ENCODE measurements around the gene POTEH. TPM values are rescaled to one million over a fixed set of nuclear protein-coding genes. Genes with fewer than 3 reads are reported as not detected.
"Not testable (repeated sequence)": the region's sequence is repeated elsewhere in the genome, so short reads cannot be mapped to it uniquely, and the experiment has no call there.

The POTEH gene
- not detected for total RNA-seq
- total RNA-seq: 0 reads per million in 2 donors

DNA sequence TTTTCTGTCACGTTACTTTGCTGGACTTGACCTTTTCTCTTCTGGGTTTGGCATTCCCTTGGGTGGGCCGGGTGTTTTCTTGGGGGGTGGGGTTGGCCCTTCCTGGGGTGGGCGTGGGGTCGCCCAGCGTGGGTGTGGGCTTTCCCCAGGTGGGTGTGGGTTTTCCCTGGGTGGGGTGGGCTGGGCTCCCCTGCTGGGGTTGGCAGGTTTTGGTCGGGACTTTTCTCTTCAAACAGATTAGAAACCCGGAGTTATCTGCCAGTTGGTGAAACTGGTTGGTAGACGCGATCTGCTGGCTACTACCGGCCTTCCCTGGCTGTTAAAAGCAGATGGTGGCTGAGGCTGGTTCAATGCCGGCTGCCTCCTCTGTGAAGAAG lies at the start of gene POTEH:
POTEH (plus strand) TSS at position 278 of the 377 bp plus-strand sequence; CDS start at position 330, 52 bp downstream.
- not testable (repeated sequence) for H3K36me3 Mint-ChIP-seq (ENCODE audit: low read depth); DNase-seq; ATAC-seq; H3K27me3 Mint-ChIP-seq; H3K27ac Mint-ChIP-seq; H3K4me3 Mint-ChIP-seq; H3K9me3 ChIP-seq (ENCODE audit: control insufficient read depth, low read length, poor library complexity, severe bottlenecking); H3K4me1 Mint-ChIP-seq

DNA sequence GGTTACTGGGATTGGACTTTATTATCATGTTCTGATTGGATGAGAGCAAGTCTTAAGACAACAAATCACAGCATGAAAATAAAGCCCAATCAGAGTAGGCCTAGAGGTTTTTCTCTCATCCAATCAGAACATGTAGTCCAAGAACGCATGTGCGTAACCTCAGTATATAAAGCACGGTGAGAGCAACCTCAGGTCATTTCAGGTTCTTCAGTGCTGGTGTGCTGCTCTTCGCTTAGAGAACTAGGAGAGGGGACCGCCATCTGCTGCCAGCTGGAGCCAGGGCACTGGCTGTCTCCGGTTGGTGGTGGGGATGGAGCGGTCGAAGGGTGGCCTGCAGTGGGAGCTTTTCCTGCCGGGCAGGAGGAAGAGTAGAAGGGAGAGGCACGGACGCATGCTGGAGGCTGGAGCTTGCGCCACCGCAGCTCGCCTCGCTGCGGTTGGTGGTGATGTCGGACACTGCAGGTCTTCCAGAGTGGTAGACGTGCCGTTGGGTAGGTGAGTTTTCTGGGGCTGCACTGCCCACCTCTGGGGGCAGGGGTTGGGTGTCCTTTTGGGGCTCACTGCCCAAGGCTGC lies 47.5 kb upstream of the POTEH start:
- not testable (repeated sequence) for H3K36me3 Mint-ChIP-seq (ENCODE audit: low read depth); H3K27me3 Mint-ChIP-seq; H3K9me3 ChIP-seq (ENCODE audit: control insufficient read depth, low read length, poor library complexity, severe bottlenecking); ATAC-seq; H3K4me3 Mint-ChIP-seq; DNase-seq; H3K4me1 Mint-ChIP-seq; H3K27ac Mint-ChIP-seq

DNA sequence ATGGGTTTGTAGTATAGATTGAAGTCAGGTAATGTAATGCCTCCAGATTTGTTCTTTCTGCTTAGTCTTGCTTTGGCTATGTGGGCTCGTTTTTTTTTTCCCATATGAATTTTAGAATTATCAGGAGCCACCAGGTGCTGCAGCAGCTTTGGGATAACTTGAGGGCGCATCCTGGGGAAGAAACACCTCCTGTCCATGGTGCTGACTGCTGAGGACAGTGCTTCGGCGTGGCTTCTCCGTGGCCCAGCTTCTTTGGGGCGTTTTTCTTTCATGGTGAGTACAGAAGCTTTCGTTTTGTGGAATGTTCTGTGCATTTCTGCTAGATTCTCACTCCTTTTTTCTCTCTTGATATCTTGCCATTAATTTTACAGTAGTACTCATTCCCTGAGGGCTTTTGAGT lies 37.9 kb upstream of the POTEH start:
- not testable (repeated sequence) for H3K27me3 Mint-ChIP-seq; H3K4me3 Mint-ChIP-seq; H3K9me3 ChIP-seq (ENCODE audit: control insufficient read depth, low read length, poor library complexity, severe bottlenecking); DNase-seq; H3K4me1 Mint-ChIP-seq; H3K36me3 Mint-ChIP-seq (ENCODE audit: low read depth); ATAC-seq; H3K27ac Mint-ChIP-seq

DNA sequence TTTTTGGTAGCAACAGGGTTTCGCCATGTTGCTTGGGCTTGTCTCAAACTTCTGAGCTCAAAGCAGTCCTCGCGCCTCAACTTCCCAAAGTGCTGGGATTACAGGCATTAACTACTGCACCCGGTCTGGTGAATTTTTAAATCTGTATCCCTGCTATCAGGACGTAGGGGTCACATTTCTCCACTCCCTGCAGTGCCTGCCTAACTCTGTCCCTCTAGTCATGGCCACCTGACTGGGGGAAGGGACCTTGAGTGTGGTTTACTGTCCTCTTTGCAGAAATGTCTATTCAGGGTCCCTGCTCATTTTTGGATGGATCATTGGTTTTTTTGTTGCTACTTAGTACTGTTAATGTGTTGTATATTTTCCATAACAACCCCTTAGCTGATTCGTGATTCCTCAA lies 37.1 kb upstream of the POTEH start:
- not testable (repeated sequence) for H3K9me3 ChIP-seq (ENCODE audit: control insufficient read depth, low read length, poor library complexity, severe bottlenecking); H3K4me1 Mint-ChIP-seq; ATAC-seq; H3K27me3 Mint-ChIP-seq; H3K36me3 Mint-ChIP-seq (ENCODE audit: low read depth); DNase-seq; H3K4me3 Mint-ChIP-seq; H3K27ac Mint-ChIP-seq

DNA sequence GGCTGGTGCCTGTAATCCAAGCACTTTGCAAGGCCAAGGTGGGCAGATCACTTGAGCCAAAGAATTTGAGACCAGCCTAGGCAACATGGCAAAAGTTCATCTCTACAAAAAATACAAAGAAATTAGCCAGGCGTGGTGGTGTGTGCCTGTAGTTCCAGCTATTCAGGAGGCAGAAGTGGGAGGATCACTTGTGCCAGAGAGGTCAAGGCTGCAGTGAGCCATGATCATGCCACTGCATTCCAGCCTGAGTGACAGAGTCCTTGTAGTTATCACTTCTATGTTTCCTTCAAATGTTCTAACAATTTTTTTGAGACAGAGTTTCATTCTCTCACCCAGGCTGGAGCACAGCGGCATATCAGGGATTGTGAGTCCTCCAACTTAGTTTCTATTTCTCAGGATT lies 36.6 kb upstream of the POTEH start:
- not testable (repeated sequence) for H3K4me3 Mint-ChIP-seq; ATAC-seq; H3K36me3 Mint-ChIP-seq (ENCODE audit: low read depth); H3K4me1 Mint-ChIP-seq; DNase-seq; H3K27ac Mint-ChIP-seq; H3K27me3 Mint-ChIP-seq; H3K9me3 ChIP-seq (ENCODE audit: control insufficient read depth, low read length, poor library complexity, severe bottlenecking)

DNA sequence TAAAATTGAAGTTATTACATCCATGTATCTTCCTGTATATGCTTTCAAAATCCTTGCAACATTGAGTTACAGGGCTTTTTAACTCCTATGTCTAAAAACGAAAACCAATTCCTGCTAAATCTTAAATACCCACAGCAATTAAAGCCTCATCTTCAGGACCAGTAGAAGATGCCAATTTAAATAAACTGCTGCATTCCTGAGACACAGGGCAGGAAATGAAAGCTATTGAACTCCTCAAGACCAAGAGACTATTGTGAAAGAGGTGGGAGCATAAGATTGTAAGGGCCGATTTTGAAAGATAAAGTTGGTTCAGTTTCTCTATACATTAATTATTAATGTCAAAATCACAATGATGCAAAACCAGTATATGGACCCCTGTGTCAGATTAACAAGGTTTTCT lies 28.7 kb upstream of the POTEH start:
- not testable (repeated sequence) for H3K36me3 Mint-ChIP-seq (ENCODE audit: low read depth); ATAC-seq; H3K27ac Mint-ChIP-seq; H3K9me3 ChIP-seq (ENCODE audit: control insufficient read depth, low read length, poor library complexity, severe bottlenecking); H3K4me3 Mint-ChIP-seq; DNase-seq; H3K27me3 Mint-ChIP-seq; H3K4me1 Mint-ChIP-seq

DNA sequence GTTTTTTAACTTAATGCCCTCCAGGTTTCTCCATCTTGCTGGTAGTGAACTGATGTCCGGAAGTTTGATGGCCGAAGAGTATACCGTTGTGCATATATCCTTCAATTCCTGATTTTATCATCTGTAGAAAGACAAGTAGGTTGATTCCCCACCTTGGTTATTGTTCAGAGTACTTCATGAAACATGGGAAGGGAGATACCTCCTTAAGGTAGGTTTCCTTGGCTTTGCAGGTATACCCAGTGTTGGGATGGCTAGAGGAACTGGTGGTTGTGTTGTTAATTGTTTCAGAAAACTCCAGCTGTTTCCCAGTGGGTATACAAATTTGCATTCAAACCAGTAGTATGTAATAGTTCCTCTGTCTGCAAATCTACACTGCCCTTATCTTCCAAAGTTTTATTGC lies 25.1 kb upstream of the POTEH start:
- not testable (repeated sequence) for H3K4me1 Mint-ChIP-seq; ATAC-seq; H3K4me3 Mint-ChIP-seq; H3K27ac Mint-ChIP-seq; H3K27me3 Mint-ChIP-seq; DNase-seq; H3K9me3 ChIP-seq (ENCODE audit: control insufficient read depth, low read length, poor library complexity, severe bottlenecking); H3K36me3 Mint-ChIP-seq (ENCODE audit: low read depth)

DNA sequence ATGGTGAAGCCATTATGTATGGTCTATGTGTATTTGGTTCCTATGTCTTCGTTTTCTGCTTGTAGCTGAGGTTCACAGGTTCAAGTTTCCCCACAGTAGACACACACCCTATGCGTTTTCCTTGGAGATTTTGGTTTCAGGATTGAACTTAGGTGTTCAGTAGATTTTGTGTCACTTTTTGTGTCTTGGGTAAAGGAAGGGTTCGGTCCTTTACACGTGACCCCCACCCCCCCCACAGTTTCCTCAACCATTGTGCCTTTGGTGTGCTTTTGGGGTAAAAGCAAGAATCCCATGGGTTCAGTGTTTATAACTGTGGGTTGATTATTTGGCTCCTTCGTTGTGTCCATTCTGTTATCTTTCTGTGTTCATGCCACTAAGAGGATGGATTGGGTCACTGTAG lies 24.3 kb upstream of the POTEH start:
- H3K27me3 Mint-ChIP-seq; H3K4me1 Mint-ChIP-seq; H3K36me3 Mint-ChIP-seq (ENCODE audit: low read depth); H3K4me3 Mint-ChIP-seq; DNase-seq; ATAC-seq; H3K27ac Mint-ChIP-seq; H3K9me3 ChIP-seq (ENCODE audit: control insufficient read depth, low read length, poor library complexity, severe bottlenecking): not testable (repeated sequence)

DNA sequence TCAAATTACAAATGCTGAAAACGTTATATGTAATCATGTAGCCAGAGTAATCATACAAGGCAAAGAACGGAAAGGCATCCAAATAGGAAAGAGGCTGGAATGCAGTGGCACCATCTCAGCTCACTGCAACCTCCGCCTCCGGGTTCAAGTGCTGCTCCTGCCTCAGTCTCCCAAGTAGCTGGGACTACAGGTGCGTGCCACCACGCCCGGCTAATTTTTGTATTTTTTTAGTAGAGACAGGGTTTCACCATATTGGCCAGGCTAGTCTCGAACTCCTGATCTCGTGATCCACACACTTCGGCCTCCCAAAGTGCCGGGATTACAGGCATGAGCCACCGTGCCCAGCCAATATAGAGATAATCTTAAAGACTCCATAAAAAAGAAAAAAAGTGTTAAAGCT lies 20.4 kb upstream of the POTEH start:
- H3K27me3 Mint-ChIP-seq; H3K27ac Mint-ChIP-seq; DNase-seq; H3K9me3 ChIP-seq (ENCODE audit: control insufficient read depth, low read length, poor library complexity, severe bottlenecking); ATAC-seq; H3K36me3 Mint-ChIP-seq (ENCODE audit: low read depth); H3K4me3 Mint-ChIP-seq; H3K4me1 Mint-ChIP-seq: not testable (repeated sequence)

DNA sequence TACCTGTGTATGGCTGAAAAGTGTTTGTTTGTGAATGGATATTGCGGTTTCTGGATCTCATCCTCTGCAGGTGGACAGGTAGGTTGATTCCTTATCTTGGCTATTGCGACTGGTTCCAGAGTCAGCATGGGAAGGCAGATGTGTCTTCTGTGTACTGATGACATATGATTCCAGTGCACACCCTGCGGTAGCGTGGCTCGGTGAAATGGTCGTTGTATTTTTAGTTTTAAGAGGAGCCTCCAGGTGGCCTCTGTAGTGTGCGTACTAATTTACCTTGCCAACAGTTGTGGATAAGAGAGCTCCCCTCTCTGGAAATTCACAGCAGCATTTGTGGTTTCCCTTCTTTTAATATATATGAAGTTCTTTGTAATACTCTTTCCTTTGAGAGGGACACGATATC lies 10.1 kb upstream of the POTEH start:
- H3K4me1 Mint-ChIP-seq; H3K27me3 Mint-ChIP-seq; H3K4me3 Mint-ChIP-seq; DNase-seq; H3K36me3 Mint-ChIP-seq (ENCODE audit: low read depth); H3K9me3 ChIP-seq (ENCODE audit: control insufficient read depth, low read length, poor library complexity, severe bottlenecking); H3K27ac Mint-ChIP-seq; ATAC-seq: not testable (repeated sequence)

DNA sequence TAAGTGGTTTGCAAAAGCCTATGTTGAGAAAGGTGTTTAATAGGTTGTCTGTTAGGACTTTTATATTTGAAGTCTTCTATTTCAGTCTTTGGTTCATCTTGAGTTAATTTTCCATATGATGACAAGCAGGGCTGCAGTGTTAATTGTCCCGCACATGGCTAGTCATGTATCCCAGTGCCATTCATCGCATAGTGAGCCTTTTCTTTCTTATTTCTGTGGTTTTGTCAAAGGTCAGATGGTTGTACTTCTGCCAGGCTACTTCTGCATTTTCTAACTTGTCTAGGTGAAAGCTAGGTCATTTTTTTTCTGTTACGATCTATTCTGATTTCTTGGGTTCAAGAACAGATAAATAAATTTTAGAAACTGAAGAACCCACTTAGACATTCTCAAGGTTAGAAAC lies 5.7 kb upstream of the POTEH start:
- not testable (repeated sequence) for DNase-seq; H3K9me3 ChIP-seq (ENCODE audit: control insufficient read depth, low read length, poor library complexity, severe bottlenecking); H3K4me3 Mint-ChIP-seq; H3K36me3 Mint-ChIP-seq (ENCODE audit: low read depth); ATAC-seq; H3K27me3 Mint-ChIP-seq; H3K4me1 Mint-ChIP-seq; H3K27ac Mint-ChIP-seq

DNA sequence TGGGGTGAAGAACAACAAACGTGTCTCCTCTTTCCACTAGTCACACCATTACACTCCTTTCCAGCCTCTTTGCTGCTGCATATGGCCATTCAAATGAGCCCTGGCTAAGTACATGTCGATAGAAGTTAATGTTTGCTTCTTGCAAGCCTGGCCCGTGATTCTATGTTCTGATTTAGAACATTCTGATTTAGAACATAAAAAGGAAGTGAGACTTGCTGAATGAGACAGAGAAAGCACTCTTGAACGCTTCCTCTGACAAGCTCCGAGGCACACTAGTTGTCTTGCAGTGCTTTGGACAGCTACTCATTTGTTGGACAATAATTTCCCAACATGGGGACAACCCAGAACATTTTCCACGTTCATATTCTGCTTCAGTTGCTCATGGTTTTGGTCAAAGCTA lies 5.1 kb upstream of the POTEH start:
- H3K36me3 Mint-ChIP-seq (ENCODE audit: low read depth); H3K4me1 Mint-ChIP-seq; H3K9me3 ChIP-seq (ENCODE audit: control insufficient read depth, low read length, poor library complexity, severe bottlenecking); H3K27ac Mint-ChIP-seq; ATAC-seq; H3K4me3 Mint-ChIP-seq; DNase-seq; H3K27me3 Mint-ChIP-seq: not testable (repeated sequence)

DNA sequence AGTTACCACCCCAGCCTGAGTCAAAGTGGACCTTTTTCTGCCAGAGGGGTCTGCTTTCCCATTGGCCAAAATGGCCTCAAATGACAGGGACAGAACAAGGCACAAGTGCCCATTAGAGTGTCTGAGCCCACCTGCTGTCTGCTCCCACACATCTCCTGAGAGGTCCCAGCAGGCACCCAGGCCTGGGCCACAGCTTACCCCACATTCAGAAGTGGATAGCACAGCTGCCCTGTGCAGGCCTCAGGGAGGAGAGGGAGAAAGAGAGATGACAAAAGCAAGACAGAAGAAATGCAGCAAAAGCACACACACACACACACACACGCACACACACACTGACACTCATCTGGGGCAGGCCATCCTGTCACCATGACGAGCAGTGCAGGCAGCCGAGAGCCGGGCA lies 4.2 kb upstream of the POTEH start:
- not testable (repeated sequence) for H3K4me3 Mint-ChIP-seq, H3K27ac Mint-ChIP-seq, DNase-seq

DNA sequence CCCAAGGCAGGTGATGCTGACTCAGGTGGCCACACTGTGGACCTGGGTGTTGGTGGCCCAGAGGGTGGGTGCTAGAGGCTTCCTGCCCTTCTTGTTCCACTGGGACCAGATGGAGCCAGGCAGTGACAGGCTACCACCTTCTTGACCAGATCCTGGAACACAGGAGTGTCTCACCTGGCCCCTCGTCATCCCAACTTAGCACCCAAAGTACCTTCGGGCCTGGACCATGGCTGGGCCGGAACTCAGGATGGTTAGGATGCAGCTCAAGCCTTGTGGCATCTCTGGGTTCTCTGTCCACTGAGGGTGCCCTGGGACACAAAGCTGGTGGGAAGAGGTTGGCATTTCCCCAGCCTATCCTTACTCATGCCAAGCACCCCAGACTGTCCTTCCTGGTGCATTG lies 2.7 kb upstream of the POTEH start:
- not testable (repeated sequence) for ATAC-seq; H3K27ac Mint-ChIP-seq; H3K9me3 ChIP-seq (ENCODE audit: control insufficient read depth, low read length, poor library complexity, severe bottlenecking); H3K36me3 Mint-ChIP-seq (ENCODE audit: low read depth); H3K4me1 Mint-ChIP-seq; H3K27me3 Mint-ChIP-seq; DNase-seq; H3K4me3 Mint-ChIP-seq

More for the DNA sequence above, 4.2 kb upstream of the POTEH start:
- H3K4me1 Mint-ChIP-seq; H3K36me3 Mint-ChIP-seq (ENCODE audit: low read depth); H3K27me3 Mint-ChIP-seq; ATAC-seq; H3K9me3 ChIP-seq (ENCODE audit: control insufficient read depth, low read length, poor library complexity, severe bottlenecking): not testable (repeated sequence)

All from T-helper 17 cell (primary cell).